GM23338 (cell line): Measurements from ENCODE around the gene PCDHB10. TPM values are rescaled to one million over a fixed set of nuclear protein-coding genes. Genes with fewer than 3 reads are reported as not detected.
"Not testable (repeated sequence)": the region's sequence is repeated elsewhere in the genome, so short reads cannot be mapped to it uniquely, and the experiment has no call there.

Source experiments
- ATAC-seq: fragments of 200-7000 bp; cut with Tn5 transposase; 3 replicates; pipeline ENCODE4 v1.9.1; 2020
- DNase-seq: peaks from one replicate; pipeline ENCODE4 v3.0.0-alpha.2; 2015; ENCODE audit warnings: low spot score
- H2AFZ ChIP-seq: fragments of 200-600 bp; sonication (generic); 2 replicates; pipeline ENCODE4 v1.8.0; 2016; ENCODE audit warnings: antibody characterized with exemption, mild to moderate bottlenecking, moderate library complexity
- H3F3A ChIP-seq: fragments of 200-600 bp; sonication (generic); replicated peaks from 2 replicates; pipeline ENCODE4 v1.8.0; 2017; ENCODE audit warnings: antibody characterized with exemption, mixed run types, low read depth
- H3K27ac ChIP-seq: fragments of 200-600 bp; sonication (generic); 2 replicates; pipeline ENCODE4 v1.6.1; 2016; ENCODE audit warnings: low read depth
- H3K27me3 ChIP-seq: fragments of 200-600 bp; sonication (generic); 2 replicates; pipeline ENCODE4 v1.8.0; 2016; ENCODE audit warnings: mild to moderate bottlenecking, mixed run types, moderate library complexity; ENCODE audit not compliant: insufficient read depth
- H3K36me3 ChIP-seq: fragments of 200-600 bp; sonication (generic); 2 replicates; pipeline ENCODE4 v1.8.0; 2016; ENCODE audit warnings: mild to moderate bottlenecking; ENCODE audit not compliant: insufficient read depth
- H3K4me1 ChIP-seq: fragments of 200-600 bp; sonication (generic); 2 replicates; pipeline ENCODE4 v1.8.0; 2016; ENCODE audit warnings: mild to moderate bottlenecking, moderate library complexity; ENCODE audit not compliant: insufficient read depth
- H3K4me2 ChIP-seq: fragments of 200-600 bp; sonication (generic); 2 replicates; pipeline ENCODE4 v1.7.1; 2017; ENCODE audit warnings: mixed run types
- H3K4me3 ChIP-seq: fragments of 200-600 bp; sonication (generic); 2 replicates; pipeline ENCODE4 v1.6.1; 2016; ENCODE audit warnings: mixed run types
- H3K79me2 ChIP-seq: fragments of 200-600 bp; sonication (generic); replicated peaks from 2 replicates; pipeline ENCODE4 v1.8.0; 2017; ENCODE audit warnings: mild to moderate bottlenecking; ENCODE audit not compliant: insufficient read depth
- H3K9me2 ChIP-seq: fragments of 200-600 bp; sonication (generic); 2 replicates; pipeline ENCODE4 v1.8.0; 2017; ENCODE audit not compliant: insufficient read depth
- H4K20me1 ChIP-seq: fragments of 200-600 bp; sonication (generic); replicated peaks from 2 replicates; pipeline ENCODE4 v1.8.0; 2017; ENCODE audit warnings: mild to moderate bottlenecking; ENCODE audit not compliant: insufficient read depth
- H3K27ac Mint-ChIP-seq: 2 replicates; pipeline ENCODE4 v1.8.0; 2020; ENCODE audit warnings: inconsistent platforms, mild to moderate bottlenecking, moderate library complexity, mixed read lengths
- H3K27me3 Mint-ChIP-seq: 3 replicates; pipeline ENCODE4 v1.8.0; 2022; ENCODE audit warnings: low read depth, mild to moderate bottlenecking, moderate library complexity, mixed read lengths, inconsistent platforms; ENCODE audit not compliant: insufficient read depth, poor library complexity
- H3K36me3 Mint-ChIP-seq: 3 replicates; pipeline ENCODE4 v1.8.0; 2021; ENCODE audit warnings: low read depth, mild to moderate bottlenecking, inconsistent platforms, moderate library complexity, mixed read lengths
- H3K4me1 Mint-ChIP-seq: 3 replicates; pipeline ENCODE4 v1.8.0; 2020; ENCODE audit warnings: mild to moderate bottlenecking, inconsistent platforms, mixed read lengths
- H3K4me3 Mint-ChIP-seq: 3 replicates; pipeline ENCODE4 v1.8.0; 2021; ENCODE audit warnings: moderate library complexity, mild to moderate bottlenecking, inconsistent platforms, mixed read lengths
- H3K9me3 Mint-ChIP-seq: 3 replicates; pipeline ENCODE4 v1.8.0; 2020; ENCODE audit warnings: moderate library complexity, mild to moderate bottlenecking, inconsistent platforms, mixed read lengths
- EZH2 ChIP-seq: fragments of 200-600 bp; sonication (generic); IDR thresholded peaks from one replicate; pipeline ENCODE4 v1.8.0; 2017; ENCODE audit warnings: antibody characterized with exemption, mild to moderate bottlenecking, low read depth; ENCODE audit not compliant: unreplicated experiment
- EZH2phosphoT487 ChIP-seq: fragments of 200-600 bp; sonication (generic); IDR thresholded peaks from one replicate; pipeline ENCODE4 v1.8.1; 2018; ENCODE audit warnings: antibody characterized with exemption; ENCODE audit not compliant: unreplicated experiment
- NANOG ChIP-seq: IDR thresholded peaks from 2 replicates; pipeline ENCODE4 v1.6.1; 2016; ENCODE audit warnings: antibody characterized with exemption, borderline replicate concordance
- STAT1 ChIP-seq: IDR thresholded peaks from one replicate; pipeline ENCODE4 v1.6.1; 2016; ENCODE audit warnings: antibody characterized with exemption; ENCODE audit not compliant: unreplicated experiment
- ZNF114 ChIP-seq: fragments of 250-450 bp; sonication (Bioruptor Pico); IDR thresholded peaks from 2 replicates; pipeline ENCODE4 v1.5.0; 2020; ENCODE audit warnings: mild to moderate bottlenecking, moderate library complexity
- ZNF331 ChIP-seq: fragments of 250-450 bp; sonication (Bioruptor Pico); IDR thresholded peaks from 2 replicates; pipeline ENCODE4 v1.5.0; 2020; ENCODE audit warnings: low read depth, mild to moderate bottlenecking, moderate library complexity
- ZNF462 ChIP-seq: fragments of 250-450 bp; sonication (Bioruptor Pico); IDR thresholded peaks from 2 replicates; pipeline ENCODE4 v1.5.0; 2020; ENCODE audit warnings: mild to moderate bottlenecking, moderate library complexity
- polyA plus RNA-seq: library from polyadenylated mRNA; unstranded; fragments of >200 nt; fragmentation: Nextera tagmentation; extraction: Ambion mirVana; gene quantifications from 2 replicates; pipeline ENCODE4 v1.2.1, GENCODE V29; 2016
- total RNA-seq: library from RNA; depleted of rRNA; stranded (reverse); fragments of >200 nt; shearing (Covaris generic); gene quantifications from 2 replicates; pipeline ENCODE4 v1.2.3, GENCODE V29; 2014
- TF ChIP-seq, protein P1 (sequence below), 2 experiments: fragments of 200-600 bp in 1 of 2; sonication (generic) in 1 of 2; conservative IDR thresholded peaks; 2 replicates each; pipeline versions ENCODE4 v1.5.1 to v1.6.1; 2016 to 2017; ENCODE audit warnings: antibody characterized with exemption in 2 of 2, low read depth in 2 of 2, mild to moderate bottlenecking in 2 of 2, moderate library complexity in 1 of 2
- TF ChIP-seq, protein P2 (sequence below): IDR thresholded peaks from 2 replicates; pipeline ENCODE4 v1.6.1; 2016; ENCODE audit warnings: antibody characterized with exemption

The PCDHB10 gene
- total and polyA plus RNA-seq, 2 experiments from 2014 or later = 1.6 to 2.7 TPM

GRCh38 chr5:141179876-141180275 lies 12.3 kb upstream of the PCDHB10 start:
- peaks cover 25% of the 10 kb centered on the region for H3K9me3 Mint-ChIP-seq
- H3K79me2 ChIP-seq, H3K27me3 ChIP-seq, H4K20me1 ChIP-seq, H3K4me3 ChIP-seq, H3K27ac Mint-ChIP-seq, H3K27ac ChIP-seq, H3K4me3 Mint-ChIP-seq, DNase-seq, H3K4me2 ChIP-seq, H3K36me3 ChIP-seq, H3K4me1 Mint-ChIP-seq, H3K9me2 ChIP-seq, H3F3A ChIP-seq, H3K4me1 ChIP-seq, H2AFZ ChIP-seq, ATAC-seq, H3K27me3 Mint-ChIP-seq: not testable (repeated sequence)
- peaks cover 23% of the 10 kb centered on the region for H3K36me3 Mint-ChIP-seq
- TF ChIP-seq, protein P1, sequence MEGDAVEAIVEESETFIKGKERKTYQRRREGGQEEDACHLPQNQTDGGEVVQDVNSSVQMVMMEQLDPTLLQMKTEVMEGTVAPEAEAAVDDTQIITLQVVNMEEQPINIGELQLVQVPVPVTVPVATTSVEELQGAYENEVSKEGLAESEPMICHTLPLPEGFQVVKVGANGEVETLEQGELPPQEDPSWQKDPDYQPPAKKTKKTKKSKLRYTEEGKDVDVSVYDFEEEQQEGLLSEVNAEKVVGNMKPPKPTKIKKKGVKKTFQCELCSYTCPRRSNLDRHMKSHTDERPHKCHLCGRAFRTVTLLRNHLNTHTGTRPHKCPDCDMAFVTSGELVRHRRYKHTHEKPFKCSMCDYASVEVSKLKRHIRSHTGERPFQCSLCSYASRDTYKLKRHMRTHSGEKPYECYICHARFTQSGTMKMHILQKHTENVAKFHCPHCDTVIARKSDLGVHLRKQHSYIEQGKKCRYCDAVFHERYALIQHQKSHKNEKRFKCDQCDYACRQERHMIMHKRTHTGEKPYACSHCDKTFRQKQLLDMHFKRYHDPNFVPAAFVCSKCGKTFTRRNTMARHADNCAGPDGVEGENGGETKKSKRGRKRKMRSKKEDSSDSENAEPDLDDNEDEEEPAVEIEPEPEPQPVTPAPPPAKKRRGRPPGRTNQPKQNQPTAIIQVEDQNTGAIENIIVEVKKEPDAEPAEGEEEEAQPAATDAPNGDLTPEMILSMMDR (conservative IDR thresholded peaks at IDR 0.05; ENCODE audit: low read depth in 2 of 2) = 0 out of 4 replicates have a peak, but pooled peaks of 1 of the 2 experiments have one; percentile 2

- Mint-ChIP-seq H3K9me3 (peaks cover 25% of the 10 kb centered on the region), H3K4me3 (no peak overlapping the region), H3K27me3 (no peaks in the 10 kb centered on the region), H3K27ac (no peak overlapping the region), H3K4me1 (peaks cover 8% of the 10 kb centered on the region; the same call in 1 of the 3 replicates), H3K36me3 (peaks cover 23% of the 10 kb centered on the region)
- Histone ChIP-seq H3F3A (no peaks in the 10 kb centered on the region), H3K36me3 (no peaks in the 10 kb centered on the region; the same call in 1 of the 2 replicates), H3K79me2 (no peaks in the 10 kb centered on the region), H3K4me2 (no peak overlapping the region), H3K27me3 (no peaks in the 10 kb centered on the region), H3K9me2 (no peaks in the 10 kb centered on the region; the same call in 1 of the 2 replicates), H3K27ac (no peak overlapping the region), H2AFZ (no peak overlapping the region), H3K4me1 (no peaks in the 10 kb centered on the region), H4K20me1 (no peaks in the 10 kb centered on the region), H3K4me3 (no peak overlapping the region)
- ATAC-seq = no peak
- no peak for DNase-seq
- TF ChIP-seq ZNF114 = no peak
- TF ChIP-seq ZNF462 (CRISPR knock-in tag) = no peak
- TF ChIP-seq, protein P2, sequence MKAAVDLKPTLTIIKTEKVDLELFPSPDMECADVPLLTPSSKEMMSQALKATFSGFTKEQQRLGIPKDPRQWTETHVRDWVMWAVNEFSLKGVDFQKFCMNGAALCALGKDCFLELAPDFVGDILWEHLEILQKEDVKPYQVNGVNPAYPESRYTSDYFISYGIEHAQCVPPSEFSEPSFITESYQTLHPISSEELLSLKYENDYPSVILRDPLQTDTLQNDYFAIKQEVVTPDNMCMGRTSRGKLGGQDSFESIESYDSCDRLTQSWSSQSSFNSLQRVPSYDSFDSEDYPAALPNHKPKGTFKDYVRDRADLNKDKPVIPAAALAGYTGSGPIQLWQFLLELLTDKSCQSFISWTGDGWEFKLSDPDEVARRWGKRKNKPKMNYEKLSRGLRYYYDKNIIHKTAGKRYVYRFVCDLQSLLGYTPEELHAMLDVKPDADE = no peak
- TF ChIP-seq STAT1 = no peak
- no peak for TF ChIP-seq NANOG
- TF ChIP-seq EZH2phosphoT487 = no peak
- TF ChIP-seq ZNF331 (CRISPR knock-in tag) = no peak
- TF ChIP-seq, protein P1 (conservative IDR thresholded peaks at IDR 0.05; ENCODE audit: low read depth in 2 of 2) = no peak
- TF ChIP-seq EZH2 = no peak
Measured at GRCh38 chr5:141180313-141180712, 11.8 kb upstream of the PCDHB10 start.
